ENCODE data around the gene SLIT3.

DNA sequence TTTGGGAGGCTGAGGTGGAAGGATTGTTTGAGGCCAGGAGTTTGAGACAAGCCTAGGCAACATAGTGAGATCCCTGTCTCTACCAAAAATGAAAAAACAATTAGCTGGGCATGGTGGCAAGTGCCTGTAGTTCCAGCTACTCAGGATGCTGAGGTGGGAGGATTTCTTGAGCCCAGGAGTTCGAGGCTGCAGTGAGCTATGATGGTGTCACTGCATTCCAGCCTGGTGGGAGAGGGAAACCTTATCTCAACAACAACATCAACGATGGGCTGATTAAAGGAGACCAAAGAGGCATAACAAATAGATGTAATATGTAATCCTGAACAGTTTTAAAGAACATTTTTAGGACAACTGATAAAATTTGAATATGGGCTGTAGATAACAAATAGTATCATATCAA lies 687.5 kb downstream of the SLIT3 start:
- TF ChIP-seq, protein P1, sequence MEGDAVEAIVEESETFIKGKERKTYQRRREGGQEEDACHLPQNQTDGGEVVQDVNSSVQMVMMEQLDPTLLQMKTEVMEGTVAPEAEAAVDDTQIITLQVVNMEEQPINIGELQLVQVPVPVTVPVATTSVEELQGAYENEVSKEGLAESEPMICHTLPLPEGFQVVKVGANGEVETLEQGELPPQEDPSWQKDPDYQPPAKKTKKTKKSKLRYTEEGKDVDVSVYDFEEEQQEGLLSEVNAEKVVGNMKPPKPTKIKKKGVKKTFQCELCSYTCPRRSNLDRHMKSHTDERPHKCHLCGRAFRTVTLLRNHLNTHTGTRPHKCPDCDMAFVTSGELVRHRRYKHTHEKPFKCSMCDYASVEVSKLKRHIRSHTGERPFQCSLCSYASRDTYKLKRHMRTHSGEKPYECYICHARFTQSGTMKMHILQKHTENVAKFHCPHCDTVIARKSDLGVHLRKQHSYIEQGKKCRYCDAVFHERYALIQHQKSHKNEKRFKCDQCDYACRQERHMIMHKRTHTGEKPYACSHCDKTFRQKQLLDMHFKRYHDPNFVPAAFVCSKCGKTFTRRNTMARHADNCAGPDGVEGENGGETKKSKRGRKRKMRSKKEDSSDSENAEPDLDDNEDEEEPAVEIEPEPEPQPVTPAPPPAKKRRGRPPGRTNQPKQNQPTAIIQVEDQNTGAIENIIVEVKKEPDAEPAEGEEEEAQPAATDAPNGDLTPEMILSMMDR (IDR thresholded peaks at IDR 0.05): no peak
- TF ChIP-seq POLR2A (IDR thresholded peaks at IDR 0.05): no peak

Data from right lobe of liver (tissue), 4 donors.